ENCODE measurements around the gene LTBP2.
"Not testable (repeated sequence)": the region's sequence is repeated elsewhere in the genome, so short reads cannot be mapped to it uniquely, and the experiment has no call there.

LTBP2 gene

DNA sequence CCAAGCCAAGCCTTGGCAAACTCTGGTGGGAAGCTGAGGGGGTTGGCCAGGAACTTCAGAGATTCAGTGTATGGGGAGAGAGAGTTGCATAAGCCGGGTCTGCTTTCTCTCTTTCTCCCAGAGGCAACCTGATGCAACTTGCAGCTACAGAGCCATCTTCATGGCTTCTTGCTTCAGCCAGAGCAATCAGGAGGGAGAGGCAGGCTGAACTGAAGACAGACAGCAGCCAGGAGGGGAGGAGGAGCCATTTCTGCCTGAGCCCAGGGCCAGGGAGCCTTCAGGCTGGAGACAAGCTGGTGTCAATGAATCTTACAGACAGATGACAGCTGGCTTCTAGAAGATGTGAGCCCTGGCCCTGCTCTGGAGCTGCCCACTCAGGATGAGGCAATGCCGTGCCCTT is 137.7 kb downstream of the LTBP2 start:
- no peak for DNase-seq

DNA sequence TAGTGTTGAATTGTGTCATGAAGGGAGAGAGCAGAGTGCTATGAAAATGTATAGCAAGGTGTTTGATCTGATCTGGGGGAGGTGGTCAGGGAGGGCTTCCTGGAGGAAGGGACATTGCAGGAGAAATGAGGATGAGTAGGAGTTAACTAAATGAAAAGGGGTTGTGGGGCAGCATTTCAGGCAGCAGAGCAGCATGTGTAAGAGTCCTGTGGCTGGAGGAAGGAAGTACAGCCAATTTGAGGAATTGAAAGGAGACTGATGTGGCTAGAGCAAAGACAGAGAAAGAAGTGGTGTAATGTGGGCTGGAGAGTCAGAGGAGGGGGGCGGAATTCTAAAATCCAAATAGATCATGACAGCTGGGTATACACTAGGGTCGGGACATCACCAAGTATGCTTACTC is 139.4 kb downstream of the LTBP2 start:
- no peak for DNase-seq

DNA sequence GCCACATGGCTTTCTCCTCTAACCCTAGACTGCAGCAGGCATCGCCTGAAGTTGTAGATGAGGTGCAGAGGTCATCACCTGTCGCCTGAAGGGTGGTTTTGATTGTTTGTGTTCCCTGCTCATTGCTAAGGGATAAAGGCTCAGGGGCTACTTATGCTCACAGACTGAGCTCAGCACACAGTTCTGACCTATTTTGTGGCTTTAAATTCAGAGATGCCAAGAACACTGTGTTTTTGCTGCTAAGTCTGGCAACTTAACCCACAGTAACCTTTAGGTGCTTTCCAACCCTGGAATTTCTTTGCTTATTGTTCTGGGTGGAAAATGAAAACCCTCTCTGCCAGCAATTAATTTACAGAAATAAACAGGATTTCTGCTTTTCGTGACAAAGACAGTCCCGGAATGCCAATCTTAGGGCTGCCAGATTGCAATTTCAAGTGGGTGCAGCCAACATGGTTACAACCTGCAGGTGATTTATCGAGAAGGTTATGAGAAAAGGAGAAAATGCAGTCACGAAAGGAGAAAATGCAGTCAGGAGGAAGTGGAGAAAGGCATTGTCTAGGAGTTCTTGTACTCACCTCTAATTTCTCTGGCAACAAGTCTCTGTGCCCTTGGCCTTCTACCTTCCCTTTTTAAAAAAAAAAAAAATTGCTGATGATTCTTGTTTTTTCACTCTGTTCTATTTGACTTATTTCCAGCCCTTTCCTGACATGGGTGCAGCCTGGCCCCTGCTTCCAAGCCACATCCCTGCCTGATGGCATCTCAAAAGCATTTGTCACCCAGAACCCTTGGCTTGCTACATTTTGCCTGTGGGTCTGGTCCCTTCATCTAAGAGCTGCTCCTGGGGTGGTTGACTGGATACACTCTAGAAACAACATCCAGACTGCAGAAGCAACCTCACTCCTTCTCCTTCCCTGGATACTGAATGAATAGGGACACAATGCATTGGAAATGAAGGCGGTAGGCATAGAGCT is 142.2 kb downstream of the LTBP2 start:
- DNase-seq = no peak

DNA sequence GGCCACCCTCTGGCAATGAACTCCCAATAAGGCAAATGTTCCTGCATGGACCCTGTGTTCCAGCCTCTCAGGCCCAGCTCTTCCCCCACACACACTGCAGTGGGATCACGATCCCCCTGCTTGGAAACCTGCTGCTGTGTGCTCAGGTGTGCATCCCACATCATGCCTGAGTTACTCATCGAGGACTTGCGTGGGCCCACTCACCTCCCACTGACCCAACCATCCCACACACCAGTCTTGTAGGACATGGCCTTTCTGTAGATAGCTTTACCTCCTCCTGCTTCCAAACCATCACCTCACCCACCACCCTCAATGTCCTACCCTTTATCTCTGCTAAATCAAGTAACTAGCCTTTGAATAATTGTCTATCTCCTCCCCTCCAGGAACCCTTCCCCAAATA is 143.5 kb downstream of the LTBP2 start:
- DNase-seq = no peak

DNA sequence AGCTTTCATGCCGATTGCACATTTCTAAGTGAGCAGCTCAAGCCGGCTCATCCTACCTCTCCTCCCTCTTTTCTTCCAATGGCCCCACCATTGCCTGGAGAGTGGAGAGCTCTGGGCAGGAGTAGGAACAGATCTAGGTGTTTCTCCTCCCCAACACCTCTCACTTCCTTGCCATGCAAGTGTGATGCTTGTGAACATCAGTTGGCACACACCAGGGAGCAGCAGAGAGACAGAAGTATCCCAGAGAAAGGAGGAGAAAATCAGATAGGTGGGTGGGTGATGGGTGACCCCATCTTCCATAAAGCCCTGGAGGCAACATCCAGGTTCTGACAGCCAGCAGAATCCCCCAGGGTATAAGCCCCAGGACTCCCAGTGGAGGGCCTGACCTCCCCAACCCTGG is 146.7 kb downstream of the LTBP2 start:
- DNase-seq = no peak

DNA sequence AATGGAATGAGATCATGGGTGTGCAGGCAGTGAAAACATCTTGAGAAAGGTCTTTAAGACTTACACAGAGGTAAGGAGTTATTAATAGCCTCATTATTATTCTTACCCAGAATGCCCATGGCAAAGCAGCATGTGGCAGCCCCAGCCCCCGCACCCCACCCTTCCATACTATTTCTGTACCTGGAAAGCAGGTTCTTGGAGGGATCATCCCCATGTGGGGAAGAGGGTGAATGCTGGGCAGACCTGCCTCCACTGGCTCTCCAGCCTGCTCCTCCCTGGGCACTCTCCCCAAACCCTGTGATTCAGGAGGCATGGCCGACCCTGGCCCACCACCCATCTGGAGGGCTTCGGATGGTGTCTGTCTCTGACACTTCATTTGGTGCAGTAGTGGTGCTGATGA is 147.3 kb downstream of the LTBP2 start:
- DNase-seq = no peak

DNA sequence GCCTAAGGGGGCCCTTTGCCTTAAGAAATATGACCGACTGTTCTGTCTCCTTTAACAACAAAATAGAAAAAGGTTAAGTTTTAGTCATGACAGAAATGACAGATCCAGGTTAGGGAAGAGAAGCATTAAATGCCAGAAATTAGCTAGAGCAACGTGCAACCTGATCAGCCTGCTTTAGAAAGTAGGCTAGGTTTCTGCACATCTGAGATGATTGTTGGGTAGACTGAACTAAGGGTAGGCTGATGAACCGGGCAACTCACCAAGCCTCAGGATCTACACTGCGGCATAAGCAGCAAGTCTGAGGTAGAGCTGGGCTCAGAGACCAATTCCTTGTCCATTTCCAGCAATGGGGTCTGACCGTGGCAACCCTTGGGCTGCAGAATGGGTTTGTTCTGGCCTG is 148.3 kb downstream of the LTBP2 start:
- no peak for DNase-seq

DNA sequence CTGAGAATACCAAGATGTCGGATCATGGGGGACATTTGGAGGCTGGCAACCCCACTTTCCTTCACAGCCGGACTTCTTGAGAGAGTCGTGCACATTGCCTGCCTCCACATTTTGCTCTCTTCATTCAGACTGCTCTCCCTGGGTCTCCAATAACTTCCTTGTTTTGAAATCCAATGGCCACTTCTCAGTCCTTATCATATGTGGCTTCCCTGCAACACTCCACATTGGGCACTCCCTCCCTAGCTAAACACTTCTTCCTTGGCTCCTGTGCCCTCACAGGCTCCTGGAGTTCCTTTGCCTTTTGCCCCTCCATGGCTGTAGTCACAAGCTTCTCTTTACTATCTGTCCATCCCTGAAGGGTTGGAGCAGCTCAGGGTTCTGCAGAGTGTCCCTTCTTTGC is 149.0 kb downstream of the LTBP2 start:
- DNase-seq = no peak

DNA sequence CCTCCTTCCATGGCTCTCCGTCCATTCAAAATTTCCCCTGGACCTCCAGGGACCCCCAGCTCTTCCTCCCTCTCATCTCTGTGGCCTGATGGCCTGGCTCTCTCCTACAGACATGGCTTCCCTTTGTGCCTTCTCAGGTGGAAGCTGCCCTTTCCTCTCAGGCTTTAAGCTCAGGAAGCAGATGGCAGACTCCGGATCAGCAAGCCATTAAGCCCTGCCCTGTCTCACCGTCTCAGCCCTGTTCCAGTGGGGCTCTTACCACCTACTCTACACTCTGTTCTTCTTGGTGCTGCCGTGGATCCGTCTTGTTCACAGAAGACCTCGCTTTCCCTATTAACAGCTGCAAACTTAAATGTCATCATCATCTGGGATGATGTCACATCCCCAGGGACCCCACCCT is 152.1 kb downstream of the LTBP2 start:
- no peak for DNase-seq

DNA sequence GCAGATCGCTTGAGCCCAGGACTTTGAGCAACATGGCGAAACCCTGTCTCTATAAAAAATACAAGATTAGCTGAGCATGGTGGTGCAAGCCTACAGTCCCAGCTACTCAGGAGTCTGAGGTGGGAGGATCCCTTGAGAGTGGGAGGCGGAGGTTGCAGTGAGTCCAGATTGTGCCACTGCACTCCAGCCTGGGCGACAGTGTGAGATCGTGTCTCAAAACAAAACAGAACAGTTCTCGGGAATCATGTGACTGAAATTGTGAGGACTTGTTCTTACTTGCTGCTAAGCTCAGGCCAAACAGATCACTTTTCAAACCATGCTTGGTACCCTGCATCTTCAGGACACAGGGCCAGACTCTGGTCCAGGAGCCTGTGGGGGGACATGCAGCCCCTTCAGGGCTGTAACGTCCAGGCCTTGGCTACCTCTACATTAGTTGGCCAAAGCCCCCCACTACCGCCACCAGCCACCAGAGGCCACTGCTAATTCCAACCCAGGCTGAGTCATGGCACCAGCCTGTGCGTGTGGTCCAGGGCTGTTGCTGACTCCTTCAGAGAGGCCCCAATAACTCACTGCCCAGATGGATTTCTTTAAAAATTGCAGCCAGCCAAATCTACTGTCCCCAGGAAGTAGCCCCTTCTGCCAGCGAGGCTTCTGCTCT is 152.6 kb downstream of the LTBP2 start:
- DNase-seq = no peak

DNA sequence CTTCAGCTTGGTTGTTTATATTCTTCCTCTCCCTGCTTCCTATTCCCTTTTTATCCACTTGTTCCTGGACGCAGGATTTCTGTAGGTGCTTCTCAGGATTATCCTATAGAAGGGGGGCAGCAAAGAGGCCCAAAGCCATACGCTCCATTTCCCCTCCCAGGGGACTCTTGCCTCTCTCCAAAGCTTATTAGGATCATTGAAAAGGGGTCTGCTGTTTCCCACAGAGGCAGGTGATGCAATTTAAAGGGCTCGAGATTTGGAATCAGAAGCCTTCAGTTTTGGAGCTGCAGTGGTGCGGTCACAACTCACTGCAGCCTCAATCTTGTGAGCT is 154.5 kb downstream of the LTBP2 start:
- no peak for DNase-seq

DNA sequence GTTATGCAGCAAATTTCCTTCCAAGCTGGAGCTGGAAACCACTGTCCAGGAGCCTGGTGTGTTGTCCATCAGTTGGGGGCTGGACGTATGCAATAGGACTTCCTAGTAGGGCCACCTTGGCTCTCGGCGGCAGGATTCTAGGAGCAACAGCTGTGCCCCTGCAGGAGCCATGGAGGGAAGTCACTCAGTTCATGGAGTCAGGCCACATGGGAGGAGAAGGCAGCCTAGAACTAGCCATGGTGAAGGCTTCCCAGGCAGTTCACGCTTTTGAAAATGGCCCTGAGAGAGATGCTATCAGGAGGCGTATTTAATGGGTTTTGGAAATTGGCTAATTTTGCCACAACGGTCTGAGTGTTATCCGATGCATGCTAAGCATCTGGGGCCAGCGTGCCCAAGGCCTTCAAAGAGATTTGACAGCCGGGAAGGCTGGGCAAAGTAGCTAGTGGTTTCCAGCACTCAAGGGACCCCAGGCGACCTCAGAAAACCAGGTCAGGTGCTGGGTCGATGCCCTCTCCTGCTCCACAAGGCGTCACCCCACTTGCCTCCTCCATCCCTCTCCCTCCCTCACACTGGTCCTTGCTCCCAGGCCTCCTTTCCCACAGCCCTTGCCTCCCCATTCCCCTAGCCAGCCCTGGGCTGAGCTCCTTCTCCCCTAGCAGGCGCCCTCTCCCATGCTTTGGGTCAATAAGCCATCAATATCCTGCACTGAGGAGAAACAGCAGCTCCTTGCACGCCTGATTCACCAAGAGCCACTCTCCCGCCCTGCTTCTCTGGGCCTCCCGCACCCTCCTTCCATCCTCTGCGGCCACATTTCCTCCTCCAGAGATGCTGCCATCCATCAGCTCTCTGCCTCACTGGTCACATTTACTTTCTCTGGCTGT is 155.1 kb downstream of the LTBP2 start:
- no peak for DNase-seq

DNA sequence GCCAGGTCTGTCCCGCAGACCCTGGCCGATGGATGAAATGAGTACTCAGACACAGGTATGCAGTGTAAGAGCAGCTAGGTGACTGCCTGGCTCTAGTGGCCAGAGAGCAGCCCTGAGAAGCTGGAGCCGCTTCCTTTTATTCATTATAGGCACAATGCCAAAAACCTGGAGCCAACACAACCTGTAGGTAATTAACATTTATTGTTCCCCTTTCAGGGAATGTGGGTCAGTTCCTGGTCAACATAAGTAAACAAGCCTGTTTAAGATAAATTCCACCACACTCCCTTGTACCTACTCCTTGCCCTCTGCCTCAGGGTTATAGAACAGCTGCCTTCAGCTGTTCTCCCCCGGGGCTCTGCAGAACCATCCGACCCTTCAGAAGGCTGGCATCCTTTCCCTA is 157.6 kb downstream of the LTBP2 start:
- DNase-seq = not testable (repeated sequence)

Measured in CD4-positive, alpha-beta T cell treated with Interferon gamma for 1 hour (primary cell).